ENCODE results near the gene FOS.

DNA sequence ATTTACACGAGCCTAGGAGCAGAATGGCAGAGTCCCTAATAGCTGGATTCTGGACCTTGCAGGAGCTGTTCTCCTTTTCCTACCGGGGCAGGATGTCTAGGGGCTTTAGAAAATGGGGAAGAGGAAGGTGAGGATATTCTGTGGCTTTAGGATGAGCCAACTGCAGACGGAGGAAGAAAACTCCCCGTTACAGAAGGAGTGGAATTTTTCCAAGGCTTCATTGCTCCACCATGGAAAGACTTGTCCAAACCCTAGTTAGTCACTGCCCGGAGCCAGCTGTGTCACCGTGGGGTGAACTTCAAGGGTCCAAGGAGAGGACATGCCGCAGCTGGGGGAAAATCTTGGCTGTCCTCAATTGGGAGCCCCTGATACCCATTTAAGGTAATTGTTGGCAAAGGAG lies 41.6 kb downstream of the FOS start:
- TF ChIP-seq, protein P1, sequence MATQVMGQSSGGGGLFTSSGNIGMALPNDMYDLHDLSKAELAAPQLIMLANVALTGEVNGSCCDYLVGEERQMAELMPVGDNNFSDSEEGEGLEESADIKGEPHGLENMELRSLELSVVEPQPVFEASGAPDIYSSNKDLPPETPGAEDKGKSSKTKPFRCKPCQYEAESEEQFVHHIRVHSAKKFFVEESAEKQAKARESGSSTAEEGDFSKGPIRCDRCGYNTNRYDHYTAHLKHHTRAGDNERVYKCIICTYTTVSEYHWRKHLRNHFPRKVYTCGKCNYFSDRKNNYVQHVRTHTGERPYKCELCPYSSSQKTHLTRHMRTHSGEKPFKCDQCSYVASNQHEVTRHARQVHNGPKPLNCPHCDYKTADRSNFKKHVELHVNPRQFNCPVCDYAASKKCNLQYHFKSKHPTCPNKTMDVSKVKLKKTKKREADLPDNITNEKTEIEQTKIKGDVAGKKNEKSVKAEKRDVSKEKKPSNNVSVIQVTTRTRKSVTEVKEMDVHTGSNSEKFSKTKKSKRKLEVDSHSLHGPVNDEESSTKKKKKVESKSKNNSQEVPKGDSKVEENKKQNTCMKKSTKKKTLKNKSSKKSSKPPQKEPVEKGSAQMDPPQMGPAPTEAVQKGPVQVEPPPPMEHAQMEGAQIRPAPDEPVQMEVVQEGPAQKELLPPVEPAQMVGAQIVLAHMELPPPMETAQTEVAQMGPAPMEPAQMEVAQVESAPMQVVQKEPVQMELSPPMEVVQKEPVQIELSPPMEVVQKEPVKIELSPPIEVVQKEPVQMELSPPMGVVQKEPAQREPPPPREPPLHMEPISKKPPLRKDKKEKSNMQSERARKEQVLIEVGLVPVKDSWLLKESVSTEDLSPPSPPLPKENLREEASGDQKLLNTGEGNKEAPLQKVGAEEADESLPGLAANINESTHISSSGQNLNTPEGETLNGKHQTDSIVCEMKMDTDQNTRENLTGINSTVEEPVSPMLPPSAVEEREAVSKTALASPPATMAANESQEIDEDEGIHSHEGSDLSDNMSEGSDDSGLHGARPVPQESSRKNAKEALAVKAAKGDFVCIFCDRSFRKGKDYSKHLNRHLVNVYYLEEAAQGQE (IDR thresholded peaks at IDR 0.05): no peak
- TF ChIP-seq GABPA (IDR thresholded peaks at IDR 0.05 in 1 of 2, conservative IDR thresholded peaks at IDR 0.05 in 1 of 2) (no peak), RXRA (IDR thresholded peaks at IDR 0.05) (no peak), FOXA1 (IDR thresholded peaks at IDR 0.05) (no peak), HNF4A (conservative IDR thresholded peaks at IDR 0.05) (no peak), NR2F2 (IDR thresholded peaks at IDR 0.05) (no peak), JUND (IDR thresholded peaks at IDR 0.05) (no peak)
- TF ChIP-seq, protein P2, sequence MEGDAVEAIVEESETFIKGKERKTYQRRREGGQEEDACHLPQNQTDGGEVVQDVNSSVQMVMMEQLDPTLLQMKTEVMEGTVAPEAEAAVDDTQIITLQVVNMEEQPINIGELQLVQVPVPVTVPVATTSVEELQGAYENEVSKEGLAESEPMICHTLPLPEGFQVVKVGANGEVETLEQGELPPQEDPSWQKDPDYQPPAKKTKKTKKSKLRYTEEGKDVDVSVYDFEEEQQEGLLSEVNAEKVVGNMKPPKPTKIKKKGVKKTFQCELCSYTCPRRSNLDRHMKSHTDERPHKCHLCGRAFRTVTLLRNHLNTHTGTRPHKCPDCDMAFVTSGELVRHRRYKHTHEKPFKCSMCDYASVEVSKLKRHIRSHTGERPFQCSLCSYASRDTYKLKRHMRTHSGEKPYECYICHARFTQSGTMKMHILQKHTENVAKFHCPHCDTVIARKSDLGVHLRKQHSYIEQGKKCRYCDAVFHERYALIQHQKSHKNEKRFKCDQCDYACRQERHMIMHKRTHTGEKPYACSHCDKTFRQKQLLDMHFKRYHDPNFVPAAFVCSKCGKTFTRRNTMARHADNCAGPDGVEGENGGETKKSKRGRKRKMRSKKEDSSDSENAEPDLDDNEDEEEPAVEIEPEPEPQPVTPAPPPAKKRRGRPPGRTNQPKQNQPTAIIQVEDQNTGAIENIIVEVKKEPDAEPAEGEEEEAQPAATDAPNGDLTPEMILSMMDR (IDR thresholded peaks at IDR 0.05; ENCODE audit: low read depth, low read length, missing input control): no peak
- TF ChIP-seq, protein P3, sequence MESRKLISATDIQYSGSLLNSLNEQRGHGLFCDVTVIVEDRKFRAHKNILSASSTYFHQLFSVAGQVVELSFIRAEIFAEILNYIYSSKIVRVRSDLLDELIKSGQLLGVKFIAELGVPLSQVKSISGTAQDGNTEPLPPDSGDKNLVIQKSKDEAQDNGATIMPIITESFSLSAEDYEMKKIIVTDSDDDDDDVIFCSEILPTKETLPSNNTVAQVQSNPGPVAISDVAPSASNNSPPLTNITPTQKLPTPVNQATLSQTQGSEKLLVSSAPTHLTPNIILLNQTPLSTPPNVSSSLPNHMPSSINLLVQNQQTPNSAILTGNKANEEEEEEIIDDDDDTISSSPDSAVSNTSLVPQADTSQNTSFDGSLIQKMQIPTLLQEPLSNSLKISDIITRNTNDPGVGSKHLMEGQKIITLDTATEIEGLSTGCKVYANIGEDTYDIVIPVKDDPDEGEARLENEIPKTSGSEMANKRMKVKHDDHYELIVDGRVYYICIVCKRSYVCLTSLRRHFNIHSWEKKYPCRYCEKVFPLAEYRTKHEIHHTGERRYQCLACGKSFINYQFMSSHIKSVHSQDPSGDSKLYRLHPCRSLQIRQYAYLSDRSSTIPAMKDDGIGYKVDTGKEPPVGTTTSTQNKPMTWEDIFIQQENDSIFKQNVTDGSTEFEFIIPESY (IDR thresholded peaks at IDR 0.05): no peak
- TF ChIP-seq, protein P4, sequence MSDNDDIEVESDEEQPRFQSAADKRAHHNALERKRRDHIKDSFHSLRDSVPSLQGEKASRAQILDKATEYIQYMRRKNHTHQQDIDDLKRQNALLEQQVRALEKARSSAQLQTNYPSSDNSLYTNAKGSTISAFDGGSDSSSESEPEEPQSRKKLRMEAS (IDR thresholded peaks at IDR 0.05): no peak

All from liver (tissue), 3 donors.